K562 (cell line): ENCODE results near the gene GUCA1A. TPM values are rescaled to one million over a fixed set of nuclear protein-coding genes. Genes with fewer than 3 reads are reported as not detected.

Experiments used
- BHLHE40 ChIP-seq: IDR thresholded peaks from 2 replicates; pipeline ENCODE4 v1.6.1; 2011; ENCODE audit warnings: low read length, improper control_type of control experiment
- KAT8 ChIP-seq: fragments of 450-650 bp; IDR thresholded peaks from 2 replicates; pipeline ENCODE4 v1.6.1; 2016; ENCODE audit warnings: low read depth, mild to moderate bottlenecking
- MED1 ChIP-seq: sonication (generic); formaldehyde crosslinking; IDR thresholded peaks from 2 replicates; pipeline ENCODE4 v1.8.1; 2023; ENCODE audit warnings: missing genetic modification reagents, borderline replicate concordance
- POLR3G ChIP-seq: IDR thresholded peaks from 2 replicates; pipeline ENCODE4 v1.6.1; 2011; ENCODE audit not compliant: insufficient read length, insufficient replicate concordance; ENCODE audit errors: extremely low read depth
- SMAD4 ChIP-seq: fragments of 250-450 bp; sonication (Bioruptor Pico); conservative IDR thresholded peaks from 2 replicates; pipeline ENCODE4 v1.8.0; 2021; ENCODE audit warnings: inconsistent platforms, mild to moderate bottlenecking, moderate library complexity
- SOX6 ChIP-seq: fragments of 450-650 bp; IDR thresholded peaks from 2 replicates; pipeline ENCODE4 v1.6.1; 2014; ENCODE audit warnings: mild to moderate bottlenecking
- ZNF263 ChIP-seq: sonication (generic); formaldehyde crosslinking; IDR thresholded peaks from 2 replicates; pipeline ENCODE4 v1.8.0; 2022; ENCODE audit warnings: mild to moderate bottlenecking, missing genetic modification reagents, borderline replicate concordance
- ZNF57 ChIP-seq: fragments of 450-650 bp; formaldehyde crosslinking; IDR thresholded peaks from 2 replicates; pipeline ENCODE4 v1.4.0; 2020; ENCODE audit warnings: mild to moderate bottlenecking, moderate library complexity
- polyA plus RNA-seq, 8 experiments: library from polyadenylated mRNA; depleted of rRNA in 4 of 8; stranded (reverse) in 5 of 8; unstranded in 3 of 8; fragments of >200 nt; fragmentation: Nextera tagmentation in 2 of 8; fragmentation: Illumina TruSeq in 1 of 8; extraction: Ambion mirVana in 2 of 8; extraction: Trizol in 1 of 8; gene quantifications; 2 replicates each; pipeline versions ENCODE4 v1.2.1 to v1.2.3, GENCODE V29; 2011 to 2014; ENCODE audit warnings: inconsistent platforms in 1 of 8, missing spikeins in 1 of 8
- total RNA-seq, 7 experiments: library from RNA; depleted of rRNA in 6 of 7; stranded (reverse); fragments of >200 nt in 6 of 7; fragmentation: Illumina TruSeq in 2 of 7; extraction: Trizol in 2 of 7; gene quantifications; 2 replicates each; pipeline versions ENCODE4 v1.2.1 to v1.2.3, GENCODE V29; 2011 to 2021; ENCODE audit warnings: low replicate concordance in 1 of 7
- TF ChIP-seq, protein P1 (sequence below): fragments of 200-800 bp; sonication (Bioruptor generic); IDR thresholded peaks from 2 replicates; pipeline ENCODE4 v1.6.1; 2017; ENCODE audit warnings: missing genetic modification characterization, missing compliant biosample characterization
- TF ChIP-seq, protein P2 (sequence below): sonication (generic); formaldehyde crosslinking; IDR thresholded peaks from 2 replicates; pipeline ENCODE4 v1.8.0; 2022; ENCODE audit warnings: mild to moderate bottlenecking, missing genetic modification reagents, borderline replicate concordance
- TF ChIP-seq, protein P3 (sequence below): sonication (generic); formaldehyde crosslinking; IDR thresholded peaks from 2 replicates; pipeline ENCODE4 v1.8.0; 2022; ENCODE audit warnings: missing genetic modification reagents, mild to moderate bottlenecking, borderline replicate concordance
- TF ChIP-seq, protein P4 (sequence below), 2 experiments: fragments of 450-650 bp in 1 of 2; sonication (generic) in 1 of 2; formaldehyde crosslinking; conservative IDR thresholded peaks; 2 replicates each; pipeline versions ENCODE4 v1.4.0 to v1.8.1; 2020 to 2022; ENCODE audit warnings: mild to moderate bottlenecking in 1 of 2, missing genetic modification reagents in 1 of 2
- TF ChIP-seq, protein P5 (sequence below): fragments of 450-650 bp; IDR thresholded peaks from 2 replicates; pipeline ENCODE4 v1.6.1; 2017; ENCODE audit warnings: antibody characterized with exemption, mild to moderate bottlenecking
- TF ChIP-seq, protein P6 (sequence below): fragments of 450-650 bp; IDR thresholded peaks from 2 replicates; pipeline ENCODE4 v1.6.1; 2016; ENCODE audit warnings: borderline replicate concordance

The GUCA1A gene
- total and polyA plus RNA-seq, 9 of the 15 experiments (the other 6 are each of a cell fraction or from before 2014, with no cell fraction given): not detected

DNA sequence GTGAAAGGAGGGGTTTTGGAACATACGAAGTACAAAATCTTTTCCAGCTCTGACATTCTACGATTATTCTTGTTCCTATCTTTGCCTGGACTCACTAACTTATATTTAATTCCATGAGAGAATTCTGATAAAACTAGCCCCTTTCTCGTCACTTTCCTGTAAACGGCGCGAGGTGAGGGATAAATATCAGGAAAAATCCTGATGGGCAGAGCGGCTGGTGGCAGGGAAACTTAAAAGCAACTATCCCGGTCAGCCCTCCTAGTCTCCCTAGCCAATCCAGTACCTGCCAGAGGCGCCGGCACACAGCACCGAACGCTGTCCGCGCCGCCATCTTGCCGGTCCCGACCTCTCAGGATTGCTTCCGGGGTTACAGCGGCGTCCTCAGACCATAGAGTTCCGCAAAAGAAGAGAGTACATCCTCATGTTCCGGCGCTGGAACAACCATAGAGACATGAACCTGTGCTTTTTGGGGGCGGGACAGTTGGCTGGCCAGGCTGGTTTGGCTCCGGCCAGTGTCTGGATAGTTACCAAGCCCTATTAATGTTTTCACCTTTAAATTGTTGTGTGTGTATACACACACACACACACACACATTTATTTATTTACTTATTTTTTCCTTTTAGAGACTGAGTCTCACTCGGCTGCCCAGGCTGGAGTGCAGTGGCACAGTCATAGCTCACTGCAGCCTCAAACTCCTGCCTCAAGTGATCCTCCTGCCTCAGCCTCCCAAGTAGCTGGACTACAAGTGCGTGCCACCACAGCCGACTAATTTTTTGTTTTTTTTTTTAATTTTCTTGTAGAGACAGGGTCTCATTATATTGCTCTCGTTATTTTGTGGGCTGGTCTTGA lies 44.6 kb downstream of the GUCA1A start, which contains the start of gene MRPS10 (continued):
- TF ChIP-seq, protein P1, sequence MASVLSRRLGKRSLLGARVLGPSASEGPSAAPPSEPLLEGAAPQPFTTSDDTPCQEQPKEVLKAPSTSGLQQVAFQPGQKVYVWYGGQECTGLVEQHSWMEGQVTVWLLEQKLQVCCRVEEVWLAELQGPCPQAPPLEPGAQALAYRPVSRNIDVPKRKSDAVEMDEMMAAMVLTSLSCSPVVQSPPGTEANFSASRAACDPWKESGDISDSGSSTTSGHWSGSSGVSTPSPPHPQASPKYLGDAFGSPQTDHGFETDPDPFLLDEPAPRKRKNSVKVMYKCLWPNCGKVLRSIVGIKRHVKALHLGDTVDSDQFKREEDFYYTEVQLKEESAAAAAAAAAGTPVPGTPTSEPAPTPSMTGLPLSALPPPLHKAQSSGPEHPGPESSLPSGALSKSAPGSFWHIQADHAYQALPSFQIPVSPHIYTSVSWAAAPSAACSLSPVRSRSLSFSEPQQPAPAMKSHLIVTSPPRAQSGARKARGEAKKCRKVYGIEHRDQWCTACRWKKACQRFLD (CRISPR knock-in tag): peak; percentile 96
- TF ChIP-seq KAT8 (no peak; the same call in 1 of the 2 replicates), BHLHE40 (peak; percentile 6; the same call in 1 of the 2 replicates), MED1 (no peak), SMAD4 (peak; percentile 55), ZNF57 (no peak), ZNF263 (CRISPR knock-in tag) (no peak), POLR3G (no peak), SOX6 (peak; percentile 73)
- TF ChIP-seq, protein P2, sequence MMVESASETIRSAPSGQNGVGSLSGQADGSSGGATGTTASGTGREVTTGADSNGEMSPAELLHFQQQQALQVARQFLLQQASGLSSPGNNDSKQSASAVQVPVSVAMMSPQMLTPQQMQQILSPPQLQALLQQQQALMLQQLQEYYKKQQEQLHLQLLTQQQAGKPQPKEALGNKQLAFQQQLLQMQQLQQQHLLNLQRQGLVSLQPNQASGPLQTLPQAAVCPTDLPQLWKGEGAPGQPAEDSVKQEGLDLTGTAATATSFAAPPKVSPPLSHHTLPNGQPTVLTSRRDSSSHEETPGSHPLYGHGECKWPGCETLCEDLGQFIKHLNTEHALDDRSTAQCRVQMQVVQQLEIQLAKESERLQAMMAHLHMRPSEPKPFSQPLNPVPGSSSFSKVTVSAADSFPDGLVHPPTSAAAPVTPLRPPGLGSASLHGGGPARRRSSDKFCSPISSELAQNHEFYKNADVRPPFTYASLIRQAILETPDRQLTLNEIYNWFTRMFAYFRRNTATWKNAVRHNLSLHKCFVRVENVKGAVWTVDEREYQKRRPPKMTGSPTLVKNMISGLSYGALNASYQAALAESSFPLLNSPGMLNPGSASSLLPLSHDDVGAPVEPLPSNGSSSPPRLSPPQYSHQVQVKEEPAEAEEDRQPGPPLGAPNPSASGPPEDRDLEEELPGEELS (CRISPR knock-in tag): peak; percentile 18; the same call in 1 of the 2 replicates
- TF ChIP-seq, protein P3, sequence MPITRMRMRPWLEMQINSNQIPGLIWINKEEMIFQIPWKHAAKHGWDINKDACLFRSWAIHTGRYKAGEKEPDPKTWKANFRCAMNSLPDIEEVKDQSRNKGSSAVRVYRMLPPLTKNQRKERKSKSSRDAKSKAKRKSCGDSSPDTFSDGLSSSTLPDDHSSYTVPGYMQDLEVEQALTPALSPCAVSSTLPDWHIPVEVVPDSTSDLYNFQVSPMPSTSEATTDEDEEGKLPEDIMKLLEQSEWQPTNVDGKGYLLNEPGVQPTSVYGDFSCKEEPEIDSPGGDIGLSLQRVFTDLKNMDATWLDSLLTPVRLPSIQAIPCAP (CRISPR knock-in tag): no peak
- TF ChIP-seq, protein P4, sequence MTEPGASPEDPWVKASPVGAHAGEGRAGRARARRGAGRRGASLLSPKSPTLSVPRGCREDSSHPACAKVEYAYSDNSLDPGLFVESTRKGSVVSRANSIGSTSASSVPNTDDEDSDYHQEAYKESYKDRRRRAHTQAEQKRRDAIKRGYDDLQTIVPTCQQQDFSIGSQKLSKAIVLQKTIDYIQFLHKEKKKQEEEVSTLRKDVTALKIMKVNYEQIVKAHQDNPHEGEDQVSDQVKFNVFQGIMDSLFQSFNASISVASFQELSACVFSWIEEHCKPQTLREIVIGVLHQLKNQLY (CRISPR knock-in tag; conservative IDR thresholded peaks at IDR 0.05): 0 out of 4 replicates have a peak, but pooled peaks of 1 of the 2 experiments have one; percentile 45
- TF ChIP-seq, protein P5, sequence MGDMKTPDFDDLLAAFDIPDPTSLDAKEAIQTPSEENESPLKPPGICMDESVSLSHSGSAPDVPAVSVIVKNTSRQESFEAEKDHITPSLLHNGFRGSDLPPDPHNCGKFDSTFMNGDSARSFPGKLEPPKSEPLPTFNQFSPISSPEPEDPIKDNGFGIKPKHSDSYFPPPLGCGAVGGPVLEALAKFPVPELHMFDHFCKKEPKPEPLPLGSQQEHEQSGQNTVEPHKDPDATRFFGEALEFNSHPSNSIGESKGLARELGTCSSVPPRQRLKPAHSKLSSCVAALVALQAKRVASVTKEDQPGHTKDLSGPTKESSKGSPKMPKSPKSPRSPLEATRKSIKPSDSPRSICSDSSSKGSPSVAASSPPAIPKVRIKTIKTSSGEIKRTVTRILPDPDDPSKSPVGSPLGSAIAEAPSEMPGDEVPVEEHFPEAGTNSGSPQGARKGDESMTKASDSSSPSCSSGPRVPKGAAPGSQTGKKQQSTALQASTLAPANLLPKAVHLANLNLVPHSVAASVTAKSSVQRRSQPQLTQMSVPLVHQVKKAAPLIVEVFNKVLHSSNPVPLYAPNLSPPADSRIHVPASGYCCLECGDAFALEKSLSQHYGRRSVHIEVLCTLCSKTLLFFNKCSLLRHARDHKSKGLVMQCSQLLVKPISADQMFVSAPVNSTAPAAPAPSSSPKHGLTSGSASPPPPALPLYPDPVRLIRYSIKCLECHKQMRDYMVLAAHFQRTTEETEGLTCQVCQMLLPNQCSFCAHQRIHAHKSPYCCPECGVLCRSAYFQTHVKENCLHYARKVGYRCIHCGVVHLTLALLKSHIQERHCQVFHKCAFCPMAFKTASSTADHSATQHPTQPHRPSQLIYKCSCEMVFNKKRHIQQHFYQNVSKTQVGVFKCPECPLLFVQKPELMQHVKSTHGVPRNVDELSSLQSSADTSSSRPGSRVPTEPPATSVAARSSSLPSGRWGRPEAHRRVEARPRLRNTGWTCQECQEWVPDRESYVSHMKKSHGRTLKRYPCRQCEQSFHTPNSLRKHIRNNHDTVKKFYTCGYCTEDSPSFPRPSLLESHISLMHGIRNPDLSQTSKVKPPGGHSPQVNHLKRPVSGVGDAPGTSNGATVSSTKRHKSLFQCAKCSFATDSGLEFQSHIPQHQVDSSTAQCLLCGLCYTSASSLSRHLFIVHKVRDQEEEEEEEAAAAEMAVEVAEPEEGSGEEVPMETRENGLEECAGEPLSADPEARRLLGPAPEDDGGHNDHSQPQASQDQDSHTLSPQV: no peak
- TF ChIP-seq, protein P6, sequence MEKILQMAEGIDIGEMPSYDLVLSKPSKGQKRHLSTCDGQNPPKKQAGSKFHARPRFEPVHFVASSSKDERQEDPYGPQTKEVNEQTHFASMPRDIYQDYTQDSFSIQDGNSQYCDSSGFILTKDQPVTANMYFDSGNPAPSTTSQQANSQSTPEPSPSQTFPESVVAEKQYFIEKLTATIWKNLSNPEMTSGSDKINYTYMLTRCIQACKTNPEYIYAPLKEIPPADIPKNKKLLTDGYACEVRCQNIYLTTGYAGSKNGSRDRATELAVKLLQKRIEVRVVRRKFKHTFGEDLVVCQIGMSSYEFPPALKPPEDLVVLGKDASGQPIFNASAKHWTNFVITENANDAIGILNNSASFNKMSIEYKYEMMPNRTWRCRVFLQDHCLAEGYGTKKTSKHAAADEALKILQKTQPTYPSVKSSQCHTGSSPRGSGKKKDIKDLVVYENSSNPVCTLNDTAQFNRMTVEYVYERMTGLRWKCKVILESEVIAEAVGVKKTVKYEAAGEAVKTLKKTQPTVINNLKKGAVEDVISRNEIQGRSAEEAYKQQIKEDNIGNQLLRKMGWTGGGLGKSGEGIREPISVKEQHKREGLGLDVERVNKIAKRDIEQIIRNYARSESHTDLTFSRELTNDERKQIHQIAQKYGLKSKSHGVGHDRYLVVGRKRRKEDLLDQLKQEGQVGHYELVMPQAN: peak; percentile 51
